CD4-positive, alpha-beta T cell treated with Interleukin-4 for 4 hours (primary cell): ENCODE data around the gene SEPTIN1.
"Not testable (repeated sequence)": the region's sequence is repeated elsewhere in the genome, so short reads cannot be mapped to it uniquely, and the experiment has no call there.

ENCODE experiments used
- DNase-seq: peaks from one replicate; pipeline ENCODE4 v3.0.0-alpha.2; 2020

Gene SEPTIN1

GRCh38 chr16:30356401-30357084, 25.8 kb downstream of the SEPTIN1 start:
- no peak for DNase-seq

GRCh38 chr16:30355954-30356308, 26.4 kb downstream of the SEPTIN1 start:
- DNase-seq: no peak

- DNase-seq: peak; percentile 91
These were observed 27.0 kb downstream of the SEPTIN1 start, which contains the start of gene CD2BP2 for GRCh38 chr16:30355144-30355953. Gene CD2BP2, minus strand, starts transcription at chr16:30355308. Its CDS starts 627 bp downstream, at chr16:30354681.

GRCh38 chr16:30354423-30355143, 27.8 kb downstream of the SEPTIN1 start:
- no peak for DNase-seq

- DNase-seq: no peak
These were observed 28.8 kb downstream of the SEPTIN1 start for GRCh38 chr16:30353438-30354129.

- no peak for DNase-seq
These were observed 29.6 kb downstream of the SEPTIN1 start for GRCh38 chr16:30352488-30353401.

GRCh38 chr16:30351586-30352419, 30.6 kb downstream of the SEPTIN1 start:
- no peak for DNase-seq

- no peak for DNase-seq
These were observed 31.3 kb downstream of the SEPTIN1 start for GRCh38 chr16:30351001-30351441.

- DNase-seq: peak; percentile 62
These were observed 32.1 kb downstream of the SEPTIN1 start for GRCh38 chr16:30350134-30350871.

GRCh38 chr16:30349675-30350074, 32.7 kb downstream of the SEPTIN1 start:
- no peak for DNase-seq

- no peak for DNase-seq
These were observed 33.4 kb downstream of the SEPTIN1 start for GRCh38 chr16:30348929-30349328.

GRCh38 chr16:30348113-30348512, 34.2 kb downstream of the SEPTIN1 start:
- no peak for DNase-seq

- DNase-seq: no peak
These were observed 36.1 kb downstream of the SEPTIN1 start for GRCh38 chr16:30346286-30346685.

GRCh38 chr16:30343491-30343820, 38.9 kb downstream of the SEPTIN1 start:
- not testable (repeated sequence) for DNase-seq

- no peak for DNase-seq
These were observed 39.4 kb downstream of the SEPTIN1 start for GRCh38 chr16:30342751-30343490.

GRCh38 chr16:30341971-30342370, 40.4 kb downstream of the SEPTIN1 start:
- not testable (repeated sequence) for DNase-seq

- DNase-seq: no peak
These were observed 41.7 kb downstream of the SEPTIN1 start for GRCh38 chr16:30340621-30341020.

GRCh38 chr16:30338715-30339114, 43.6 kb downstream of the SEPTIN1 start:
- not testable (repeated sequence) for DNase-seq

GRCh38 chr16:30337964-30338357, 44.4 kb downstream of the SEPTIN1 start:
- DNase-seq: not testable (repeated sequence)
